Small intestine (tissue), 7 donors: ENCODE data around the gene LTBP1. TPM values are rescaled to one million over a fixed set of nuclear protein-coding genes. Genes with fewer than 3 reads are reported as not detected.

Source experiments
- DNase-seq, 2 donors: peaks; one replicate each; pipeline versions ENCODE4 v3.0.0 to v3.0.0-alpha.2; 2013
- FAIRE-seq: peaks from 2 replicates; lab custom pipeline; 2012; peaks lifted over from hg19 to GRCh38; lab: Jason Lieb, UNC
- H3K27ac ChIP-seq, 3 donors: one replicate each; pipeline ENCODE4 v1.5.1; 2013; ENCODE audit warnings: low read length in 2 of 3, mild to moderate bottlenecking in 2 of 3, control low read depth in 1 of 3, inconsistent platforms in 1 of 3, low read depth in 1 of 3, moderate library complexity in 1 of 3
- H3K27me3 ChIP-seq, 3 donors: one replicate each; pipeline ENCODE4 v1.6.1; 2013; ENCODE audit warnings: low read length in 3 of 3, inconsistent platforms in 1 of 3; ENCODE audit not compliant: control insufficient read depth in 3 of 3, insufficient read depth in 3 of 3
- H3K36me3 ChIP-seq, 3 donors: one replicate each; pipeline ENCODE4 v1.6.1; 2013; ENCODE audit warnings: low read length in 3 of 3, inconsistent platforms in 1 of 3, low read depth in 1 of 3, mild to moderate bottlenecking in 1 of 3, moderate library complexity in 1 of 3; ENCODE audit not compliant: control insufficient read depth in 3 of 3, insufficient read depth in 2 of 3
- H3K4me1 ChIP-seq, 3 donors: one replicate each; pipeline ENCODE4 v1.6.1; 2013; ENCODE audit warnings: low read length in 2 of 3, inconsistent platforms in 1 of 3, low read depth in 1 of 3, mild to moderate bottlenecking in 1 of 3, moderate library complexity in 1 of 3; ENCODE audit not compliant: control insufficient read depth in 3 of 3, insufficient read depth in 2 of 3
- H3K4me3 ChIP-seq, 3 donors: one replicate each; pipeline ENCODE4 v1.5.1; 2013; ENCODE audit warnings: low read length in 3 of 3, control low read depth in 1 of 3, inconsistent platforms in 1 of 3, low read depth in 1 of 3, mild to moderate bottlenecking in 1 of 3, moderate library complexity in 1 of 3
- H3K9me3 ChIP-seq, 2 donors: one replicate each; pipeline ENCODE4 v1.6.1; 2013; ENCODE audit warnings: low read depth in 1 of 2, low read length in 1 of 2; ENCODE audit not compliant: control insufficient read depth in 2 of 2, insufficient read depth in 1 of 2
- WGBS, 3 donors: extraction: QIAGEN DNeasy Blood & Tissue Kit; methylation state at CpG; one replicate each; pipeline ENCODE4 v1.1.7; 2013; 5-methylcytosine and 5-hydroxymethylcytosine counted together
- polyA plus RNA-seq, 4 donors: library from polyadenylated mRNA; stranded (reverse) in 3 of 4; unstranded in 1 of 4; fragments of 200-250 nt in 3 of 4; fragments of 120-200 nt in 1 of 4; gene quantifications; one replicate each; pipeline versions ENCODE4 v1.2.1 to v1.2.3, GENCODE V29; 2013
- donor health status: healthy with polysubstance abuse.
- donor health status: control.
- donor health status: control.
- donor health status: Bipolar disorder and iron deficiency.
- donor health status: healthy.

LTBP1 gene
- polyA plus RNA-seq, 4 donors = 0.67 to 12.1 (median 6.1) TPM

DNA sequence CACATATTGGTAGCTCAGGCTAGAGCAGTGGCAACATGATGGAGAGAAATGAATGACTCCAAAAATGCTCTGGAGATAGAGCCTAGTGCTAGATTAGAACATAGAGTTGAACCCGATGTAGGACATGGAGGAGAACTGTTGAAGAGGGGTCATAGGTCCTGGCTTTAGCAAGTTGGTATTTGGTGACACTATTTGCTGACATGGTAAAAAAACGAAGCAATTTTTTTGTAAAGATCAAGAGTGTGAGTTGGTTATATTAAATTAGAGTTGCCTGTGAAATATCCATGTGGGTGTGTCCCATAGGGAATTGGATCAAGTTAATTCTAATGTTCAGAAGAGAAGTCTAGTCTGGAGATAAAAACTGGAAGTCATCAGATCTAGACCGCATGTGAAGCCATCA, 386.7 kb downstream of the LTBP1 start:
- H3K9me3 ChIP-seq = no peaks in the 10 kb centered on the region
- no peak overlapping the region for H3K27ac ChIP-seq
- no peak for DNase-seq
- FAIRE-seq = no peak
- H3K27me3 ChIP-seq = no peaks in the 10 kb centered on the region
- H3K4me1 ChIP-seq = no peaks in the 10 kb centered on the region
- H3K36me3 ChIP-seq = no peaks in the 10 kb centered on the region
- no peak overlapping the region for H3K4me3 ChIP-seq
- WGBS, 3 donors = 88 to 94% (median 89%) methylated on average over 3 of the region's 3 CpGs

DNA sequence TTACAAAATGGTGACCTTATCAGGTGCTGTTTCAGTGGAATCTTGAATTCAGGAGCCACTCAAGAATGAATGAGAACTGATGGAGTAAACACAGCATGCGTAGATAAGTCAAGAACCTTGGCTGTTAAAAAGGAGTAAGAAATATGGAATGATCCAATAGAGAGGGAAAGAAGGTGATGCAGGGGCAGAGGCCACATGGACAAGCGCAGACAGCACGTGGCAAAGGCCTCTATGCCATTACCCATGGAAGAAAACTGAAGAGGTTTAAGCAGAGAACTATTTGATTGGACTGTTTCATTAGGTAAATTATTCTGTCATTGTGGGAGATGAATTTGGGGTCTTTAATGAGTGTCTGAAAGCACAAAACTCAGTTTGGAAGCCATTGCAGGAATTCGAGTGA, 387.3 kb downstream of the LTBP1 start:
- Histone ChIP-seq H3K4me3 (no peak overlapping the region), H3K27me3 (no peaks in the 10 kb centered on the region), H3K4me1 (no peaks in the 10 kb centered on the region), H3K27ac (no peak overlapping the region), H3K9me3 (no peaks in the 10 kb centered on the region), H3K36me3 (no peaks in the 10 kb centered on the region)
- WGBS, 3 donors = 88 to 94% (median 92%) methylated on average over 4 of the region's 4 CpGs
- no peak for DNase-seq
- FAIRE-seq = no peak

DNA sequence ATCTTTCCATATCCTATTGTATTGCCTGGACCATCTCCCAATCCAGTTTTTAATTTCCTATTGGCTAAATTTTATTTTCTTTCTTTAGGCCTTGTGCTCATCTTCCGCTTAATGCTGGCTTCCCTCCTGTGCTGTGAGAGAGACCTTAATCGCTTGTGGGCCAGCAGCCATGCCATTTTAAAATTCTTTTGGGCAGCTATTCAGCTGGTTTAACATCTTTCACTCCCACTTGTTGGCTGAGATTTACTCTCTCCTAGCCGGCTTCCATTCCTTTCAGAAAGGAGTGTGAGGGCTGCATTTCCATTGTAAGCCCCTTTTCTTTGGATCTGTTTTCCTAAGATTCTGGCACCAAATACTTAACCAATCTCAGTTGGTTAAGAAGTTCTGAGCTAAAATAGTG, 388.8 kb downstream of the LTBP1 start:
- Histone ChIP-seq H3K4me3 (no peak overlapping the region), H3K4me1 (no peaks in the 10 kb centered on the region), H3K36me3 (no peaks in the 10 kb centered on the region), H3K27me3 (no peaks in the 10 kb centered on the region), H3K9me3 (no peaks in the 10 kb centered on the region), H3K27ac (no peak overlapping the region)
- no peak for FAIRE-seq
- 89 to 95% (median 93%) methylated on average over 3 of the region's 3 CpGs for WGBS, 3 donors
- DNase-seq = no peak

DNA sequence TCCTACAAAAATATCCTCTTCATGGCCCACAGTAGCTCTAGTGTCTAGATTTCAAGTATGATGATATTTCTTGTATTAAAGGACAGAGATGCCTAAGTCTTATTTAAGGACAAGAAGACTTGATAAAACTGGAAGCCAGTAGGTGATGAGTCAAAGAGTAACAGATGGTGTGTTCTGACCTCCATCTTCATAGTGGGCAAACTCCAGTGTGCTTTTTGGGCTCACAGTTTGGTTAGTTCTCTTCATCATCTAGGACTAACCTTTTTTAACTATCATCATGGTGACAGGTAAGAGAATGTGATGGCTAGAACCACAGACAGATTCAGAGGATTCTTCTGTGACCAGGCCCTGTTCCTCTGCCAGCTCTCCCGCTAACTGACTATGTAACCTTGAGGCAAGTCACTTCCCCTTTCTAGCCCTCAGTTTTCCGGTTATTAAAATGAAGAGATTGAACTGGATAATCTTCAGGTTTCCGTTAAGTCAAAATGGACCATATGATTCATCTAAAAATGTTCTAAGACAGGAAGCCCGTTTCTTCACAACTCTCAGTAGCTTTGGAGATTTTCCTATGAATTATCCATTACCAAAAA, 389.4 kb downstream of the LTBP1 start:
- Histone ChIP-seq H3K4me1 (no peaks in the 10 kb centered on the region), H3K36me3 (no peaks in the 10 kb centered on the region), H3K9me3 (no peaks in the 10 kb centered on the region), H3K27me3 (no peaks in the 10 kb centered on the region), H3K27ac (no peak overlapping the region), H3K4me3 (no peak overlapping the region)
- DNase-seq (no peak), FAIRE-seq (no peak)
- WGBS, 3 donors = 70 to 84% (median 80%) methylated on average over 4 of the region's 4 CpGs

DNA sequence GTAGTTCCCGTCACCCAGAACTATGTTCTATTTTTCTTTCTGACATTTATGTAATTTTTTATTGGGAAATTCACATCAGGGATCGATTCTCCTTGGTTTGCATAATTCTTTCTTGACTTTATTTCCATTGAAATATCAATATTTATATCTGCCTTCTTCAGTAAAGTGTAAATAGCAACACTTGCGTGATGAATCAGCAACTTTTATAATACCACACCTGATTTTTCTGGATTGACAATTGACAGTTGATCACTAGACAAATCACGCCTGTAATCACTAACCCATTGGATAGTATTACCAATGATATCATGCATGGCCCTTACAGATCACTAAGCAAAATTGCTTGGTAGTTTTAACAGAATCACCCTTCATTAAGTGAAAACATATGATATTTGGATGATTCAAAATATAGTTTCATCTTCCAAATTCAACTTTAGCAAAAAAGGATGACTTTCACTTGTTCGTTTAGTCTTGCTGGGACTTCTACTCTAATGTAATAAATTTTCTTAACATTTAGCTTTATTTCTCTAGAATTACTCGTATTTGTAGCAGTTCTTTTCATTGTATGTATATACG, 390.7 kb downstream of the LTBP1 start:
- Histone ChIP-seq H3K36me3 (no peaks in the 10 kb centered on the region), H3K27me3 (no peaks in the 10 kb centered on the region), H3K27ac (no peak overlapping the region), H3K9me3 (no peaks in the 10 kb centered on the region), H3K4me3 (no peak overlapping the region), H3K4me1 (no peaks in the 10 kb centered on the region)
- WGBS, 3 donors = 89 to 91% (median 90%) methylated on average over 7 of the region's 7 CpGs
- DNase-seq = no peak
- FAIRE-seq = no peak

DNA sequence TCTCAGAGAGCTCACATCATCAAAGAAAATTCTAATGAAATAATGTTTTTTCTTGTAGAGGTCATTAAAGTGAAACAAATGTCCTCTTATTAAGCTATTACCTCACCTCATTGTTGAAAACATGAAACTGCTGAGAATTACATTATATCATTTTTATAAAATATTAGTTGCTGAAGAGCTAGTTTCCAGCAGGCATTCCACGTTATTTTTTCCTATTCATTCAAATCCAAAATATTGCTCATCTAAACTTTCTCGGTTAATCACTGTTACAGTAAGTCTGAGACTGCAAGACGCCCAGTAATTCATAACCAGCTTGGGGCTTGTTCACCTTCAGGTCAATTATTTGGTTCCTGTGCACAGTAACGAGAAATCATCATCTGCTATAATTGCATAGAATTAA, 391.2 kb downstream of the LTBP1 start:
- FAIRE-seq = no peak
- no peaks in the 10 kb centered on the region for H3K9me3 ChIP-seq
- no peaks in the 10 kb centered on the region for H3K36me3 ChIP-seq
- H3K4me1 ChIP-seq = no peaks in the 10 kb centered on the region
- H3K27me3 ChIP-seq = no peaks in the 10 kb centered on the region
- DNase-seq = no peak
- WGBS, 3 donors = 87 to 92% (median 87%) methylated on average over 4 of the region's 4 CpGs
- no peak overlapping the region for H3K27ac ChIP-seq
- no peak overlapping the region for H3K4me3 ChIP-seq

DNA sequence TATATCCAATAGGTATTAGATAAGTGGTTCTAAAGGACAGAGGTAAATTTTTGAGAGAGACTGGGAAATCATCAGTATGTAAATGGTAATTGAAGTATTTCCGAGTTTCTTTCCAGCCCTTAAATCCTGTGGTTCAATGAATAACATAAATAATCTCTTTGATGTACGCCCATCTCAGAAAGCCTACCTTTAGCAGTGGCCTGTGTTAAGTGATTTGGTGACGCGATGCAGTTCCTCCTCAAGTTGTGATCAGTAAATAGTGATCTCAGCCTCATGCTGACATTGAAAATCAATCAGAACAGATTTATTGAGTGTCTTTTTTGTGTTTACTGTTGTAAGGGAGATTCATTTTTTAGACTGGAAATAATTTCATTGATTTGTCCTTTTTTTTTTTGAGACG, 392.5 kb downstream of the LTBP1 start:
- 75 to 85% (median 79%) methylated on average over 5 of the region's 5 CpGs for WGBS, 3 donors
- H3K36me3 ChIP-seq = no peaks in the 10 kb centered on the region
- DNase-seq (no peak), FAIRE-seq (no peak)
- no peaks in the 10 kb centered on the region for H3K27me3 ChIP-seq
- H3K27ac ChIP-seq = no peak overlapping the region
- no peaks in the 10 kb centered on the region for H3K9me3 ChIP-seq
- no peak overlapping the region for H3K4me3 ChIP-seq
- no peaks in the 10 kb centered on the region for H3K4me1 ChIP-seq

DNA sequence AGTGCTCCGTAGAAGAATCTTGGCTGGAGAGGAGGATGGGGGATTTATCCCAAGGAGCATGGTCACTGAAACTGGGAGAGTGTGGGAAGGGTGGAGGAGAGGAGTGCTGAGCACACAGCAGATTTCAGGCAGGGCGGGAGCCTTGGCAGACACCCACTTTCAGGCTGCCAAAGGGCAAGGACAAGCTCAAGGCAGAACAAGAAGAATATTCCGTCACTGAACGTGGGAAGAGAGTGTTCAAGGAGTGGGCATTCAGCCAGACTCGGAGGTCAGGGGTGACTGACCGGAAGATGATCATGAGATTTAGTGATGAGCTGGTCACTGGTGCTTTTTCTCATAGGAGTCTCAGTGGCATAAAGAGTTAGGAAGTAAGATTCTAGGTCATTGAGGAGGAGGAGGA, 393.5 kb downstream of the LTBP1 start:
- no peaks in the 10 kb centered on the region for H3K27me3 ChIP-seq
- H3K9me3 ChIP-seq = no peaks in the 10 kb centered on the region
- H3K27ac ChIP-seq = no peak overlapping the region
- H3K4me3 ChIP-seq = no peak overlapping the region
- H3K36me3 ChIP-seq = no peaks in the 10 kb centered on the region
- DNase-seq (no peak), FAIRE-seq (no peak)
- 60 to 76% (median 73%) methylated on average over 6 of the region's 6 CpGs for WGBS, 3 donors
- H3K4me1 ChIP-seq = no peaks in the 10 kb centered on the region

DNA sequence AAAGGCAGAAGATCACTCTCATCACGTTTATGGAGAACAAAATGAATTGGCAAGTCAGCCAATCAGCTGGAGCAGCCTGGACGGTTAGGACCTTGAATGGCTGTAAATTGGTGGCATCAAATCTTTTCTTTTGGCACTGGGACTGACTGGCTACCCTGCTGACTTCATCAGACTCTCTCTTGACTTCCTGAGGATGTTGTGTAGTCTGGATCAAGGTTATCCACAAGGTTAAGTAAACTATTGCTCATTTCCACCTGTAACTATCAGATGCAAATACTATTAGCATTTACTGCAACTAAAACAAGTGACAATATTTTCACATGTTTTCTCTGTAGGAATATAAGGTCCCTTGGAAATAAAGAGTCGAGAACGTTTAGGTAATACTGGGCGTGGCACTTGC, 395.4 kb downstream of the LTBP1 start:
- DNase-seq (no peak), FAIRE-seq (no peak)
- H3K9me3 ChIP-seq = no peaks in the 10 kb centered on the region
- no peak overlapping the region for H3K4me3 ChIP-seq
- H3K27ac ChIP-seq = no peak overlapping the region
- 53 to 66% (median 60%) methylated on average over 5 of the region's 5 CpGs for WGBS, 3 donors
- no peaks in the 10 kb centered on the region for H3K4me1 ChIP-seq
- no peaks in the 10 kb centered on the region for H3K27me3 ChIP-seq
- no peaks in the 10 kb centered on the region for H3K36me3 ChIP-seq
